ENCODE data around the gene SFRP5.

SFRP5 gene

DNA sequence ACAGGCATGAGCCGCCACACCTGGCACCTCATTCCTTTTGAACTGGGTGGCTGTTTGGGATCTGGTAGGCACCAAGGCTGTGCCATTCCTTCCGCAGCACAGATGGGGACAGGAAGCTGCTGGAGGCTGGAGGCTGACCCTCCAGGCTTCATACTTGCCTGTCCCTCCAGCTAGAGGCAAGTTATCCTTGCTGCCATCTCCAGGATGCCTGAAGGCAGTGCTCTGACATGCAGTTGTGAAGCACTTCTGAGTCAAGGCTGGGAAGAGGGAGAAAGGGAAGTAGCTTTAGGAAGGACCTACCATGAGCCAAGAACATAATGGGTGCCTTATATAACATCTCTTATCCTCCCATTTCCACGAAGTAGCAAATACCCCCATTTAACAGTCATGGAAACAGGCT lies 48.8 kb downstream of the SFRP5 start:
- TF ChIP-seq, protein P1, sequence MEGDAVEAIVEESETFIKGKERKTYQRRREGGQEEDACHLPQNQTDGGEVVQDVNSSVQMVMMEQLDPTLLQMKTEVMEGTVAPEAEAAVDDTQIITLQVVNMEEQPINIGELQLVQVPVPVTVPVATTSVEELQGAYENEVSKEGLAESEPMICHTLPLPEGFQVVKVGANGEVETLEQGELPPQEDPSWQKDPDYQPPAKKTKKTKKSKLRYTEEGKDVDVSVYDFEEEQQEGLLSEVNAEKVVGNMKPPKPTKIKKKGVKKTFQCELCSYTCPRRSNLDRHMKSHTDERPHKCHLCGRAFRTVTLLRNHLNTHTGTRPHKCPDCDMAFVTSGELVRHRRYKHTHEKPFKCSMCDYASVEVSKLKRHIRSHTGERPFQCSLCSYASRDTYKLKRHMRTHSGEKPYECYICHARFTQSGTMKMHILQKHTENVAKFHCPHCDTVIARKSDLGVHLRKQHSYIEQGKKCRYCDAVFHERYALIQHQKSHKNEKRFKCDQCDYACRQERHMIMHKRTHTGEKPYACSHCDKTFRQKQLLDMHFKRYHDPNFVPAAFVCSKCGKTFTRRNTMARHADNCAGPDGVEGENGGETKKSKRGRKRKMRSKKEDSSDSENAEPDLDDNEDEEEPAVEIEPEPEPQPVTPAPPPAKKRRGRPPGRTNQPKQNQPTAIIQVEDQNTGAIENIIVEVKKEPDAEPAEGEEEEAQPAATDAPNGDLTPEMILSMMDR (IDR thresholded peaks at IDR 0.05; ENCODE audit: extremely low read depth, missing control alignments), result no peak
- no peak for DNase-seq (ENCODE audit: low spot score)

DNA sequence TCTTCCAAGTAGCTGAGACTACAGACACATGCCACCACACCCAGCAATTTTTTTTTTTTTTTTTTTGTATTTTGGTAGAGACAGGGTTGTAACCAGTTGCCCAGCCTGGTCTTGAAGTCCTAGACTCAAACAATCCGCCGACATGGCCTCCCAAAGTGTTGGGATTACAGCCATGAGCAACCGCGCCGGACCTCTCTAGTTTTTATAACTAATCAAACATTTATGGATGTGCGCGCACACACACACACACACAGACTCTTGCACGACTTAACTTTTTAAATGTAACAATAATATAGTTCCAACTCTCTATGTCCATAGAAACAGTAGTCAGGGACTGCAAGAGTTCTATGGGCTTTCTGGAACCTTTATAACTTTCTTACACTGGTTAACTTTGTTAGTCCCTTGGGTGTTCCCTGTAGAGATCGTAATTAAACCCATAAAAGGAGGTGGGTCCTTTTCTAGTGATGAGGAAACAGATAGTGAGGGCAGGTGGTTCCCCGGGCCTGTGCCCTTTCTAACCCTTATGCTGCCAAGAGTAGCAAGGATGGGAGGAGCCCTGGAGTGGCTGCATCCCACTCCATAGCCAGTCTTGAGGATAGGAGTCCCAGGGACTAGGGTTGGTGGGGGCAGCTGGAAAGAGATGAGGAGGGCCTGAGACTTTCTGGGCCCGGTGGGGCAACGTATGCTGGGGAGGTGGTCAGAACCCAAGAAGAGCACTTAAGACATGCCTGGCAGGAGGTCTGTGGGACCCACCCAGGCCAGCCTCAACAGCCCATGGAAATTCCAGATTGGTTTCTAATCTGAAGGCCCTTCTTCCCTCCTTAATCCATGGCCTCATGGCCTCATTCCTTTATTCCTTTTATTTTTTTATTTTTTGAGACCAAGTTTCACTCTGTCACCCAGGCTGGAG lies 49.7 kb downstream of the SFRP5 start:
- DNase-seq (ENCODE audit: low spot score), result no peak
- TF ChIP-seq, protein P1 (IDR thresholded peaks at IDR 0.05; ENCODE audit: extremely low read depth, missing control alignments), result no peak

DNA sequence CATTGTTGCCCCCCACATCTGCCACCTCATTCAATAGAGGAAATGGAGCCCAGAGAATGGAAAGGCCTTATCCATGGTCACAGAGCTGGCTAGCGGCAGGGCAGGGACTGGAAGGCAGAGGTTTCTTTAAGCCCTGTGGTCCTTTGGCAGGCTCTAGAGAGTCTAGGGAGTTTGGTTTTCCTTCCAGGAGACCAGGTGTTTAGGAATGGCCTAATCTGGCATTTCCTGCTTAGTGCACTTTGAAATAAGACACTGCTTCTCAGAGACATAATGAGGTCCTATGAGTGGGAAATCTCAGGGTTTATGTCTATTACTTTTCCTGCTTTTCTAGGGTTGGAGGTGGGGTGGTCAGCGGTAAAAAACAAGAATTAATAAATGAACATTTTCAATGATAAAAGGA lies 52.2 kb downstream of the SFRP5 start:
- no peak for DNase-seq (ENCODE audit: low spot score)

DNA sequence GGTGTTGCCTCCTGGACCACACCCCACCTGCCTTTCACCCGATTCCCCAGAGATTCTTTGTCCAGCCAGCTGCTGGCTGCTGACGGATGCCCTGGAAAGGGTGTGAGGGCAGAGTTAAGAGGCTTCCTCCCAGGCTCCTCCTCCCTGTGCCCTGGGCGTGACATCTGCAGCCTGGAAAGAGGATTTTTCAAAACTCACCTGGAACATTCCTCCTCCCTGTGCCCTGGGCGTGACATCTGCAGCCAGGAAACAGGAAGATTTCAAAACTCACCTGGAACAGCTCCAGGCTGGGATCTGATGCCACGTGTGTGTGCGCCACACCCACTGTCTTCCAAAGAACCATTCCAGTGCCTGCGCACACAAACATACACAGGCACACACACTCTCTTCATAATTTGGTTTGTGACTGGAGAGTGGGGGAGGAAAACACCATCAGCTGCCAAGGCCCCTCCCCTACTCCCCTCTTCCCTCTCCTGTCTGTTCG lies 53.1 kb downstream of the SFRP5 start:
- TF ChIP-seq, protein P1 (IDR thresholded peaks at IDR 0.05; ENCODE audit: extremely low read depth, missing control alignments), result no peak
- no peak for DNase-seq (ENCODE audit: low spot score)

More for the DNA sequence above, 52.2 kb downstream of the SFRP5 start:
- TF ChIP-seq, protein P1 (IDR thresholded peaks at IDR 0.05; ENCODE audit: extremely low read depth, missing control alignments), result no peak

DNA sequence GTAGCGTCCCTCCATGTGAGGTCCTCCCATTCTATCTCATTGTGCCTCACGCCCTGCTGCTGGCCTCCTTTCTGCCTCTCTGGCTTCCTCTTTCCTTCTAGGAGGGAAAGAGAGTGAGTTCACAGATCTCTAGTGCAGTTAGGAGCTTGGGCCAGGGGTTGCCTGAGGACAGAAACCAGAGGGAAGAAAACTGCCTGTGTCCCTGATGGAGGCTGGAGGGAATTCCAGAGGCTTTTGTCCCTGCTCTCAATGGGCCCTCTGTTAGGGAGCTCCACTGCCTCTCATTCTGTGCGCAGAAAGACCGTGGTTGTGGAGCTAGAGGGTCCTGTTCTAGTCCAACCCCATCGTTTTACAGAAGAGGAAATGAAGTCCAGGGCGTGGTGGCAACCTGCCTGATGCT lies 53.6 kb downstream of the SFRP5 start:
- DNase-seq (ENCODE audit: low spot score), result no peak
- TF ChIP-seq, protein P1 (IDR thresholded peaks at IDR 0.05; ENCODE audit: extremely low read depth, missing control alignments), result no peak

DNA sequence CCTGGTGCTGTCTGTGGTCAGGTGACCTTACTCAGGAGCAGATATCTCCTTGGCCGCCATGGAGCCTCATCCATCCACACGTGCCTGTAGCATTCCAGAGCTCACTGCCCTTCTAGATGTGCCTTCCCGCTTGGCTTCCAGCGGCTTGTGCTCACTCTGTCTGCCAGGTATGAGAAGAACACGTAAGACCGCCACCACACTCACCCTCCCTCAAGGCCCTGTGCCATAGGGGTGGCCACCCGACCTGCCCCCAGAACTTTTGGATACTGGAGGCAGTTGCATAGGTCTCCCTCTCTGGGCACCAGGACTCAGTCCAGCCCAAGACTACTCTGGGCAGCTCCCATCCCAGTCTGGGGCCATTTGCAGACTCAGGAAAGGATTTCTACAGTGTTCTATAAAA lies 54.2 kb downstream of the SFRP5 start:
- DNase-seq (ENCODE audit: low spot score), result no peak
- TF ChIP-seq, protein P1 (IDR thresholded peaks at IDR 0.05; ENCODE audit: extremely low read depth, missing control alignments), result no peak
